Parietal lobe (tissue), 2 donors: ENCODE results near the gene SPON1. TPM values are rescaled to one million over a fixed set of nuclear protein-coding genes. Genes with fewer than 3 reads are reported as not detected.

ENCODE experiments used
- small RNA-seq: library from RNA; depleted of rRNA; stranded (forward); fragments of <200 nt; gene quantifications from one replicate; pipeline ENCODE3, GENCODE V24; 2014; ENCODE audit warnings: low replicate concordance
- total RNA-seq: library from RNA; depleted of rRNA; stranded (reverse); fragments of >200 nt; gene quantifications from one replicate; pipeline ENCODE4 v1.2.3, GENCODE V29; 2014

Gene SPON1
- total RNA-seq = 53.5 TPM

DNA sequence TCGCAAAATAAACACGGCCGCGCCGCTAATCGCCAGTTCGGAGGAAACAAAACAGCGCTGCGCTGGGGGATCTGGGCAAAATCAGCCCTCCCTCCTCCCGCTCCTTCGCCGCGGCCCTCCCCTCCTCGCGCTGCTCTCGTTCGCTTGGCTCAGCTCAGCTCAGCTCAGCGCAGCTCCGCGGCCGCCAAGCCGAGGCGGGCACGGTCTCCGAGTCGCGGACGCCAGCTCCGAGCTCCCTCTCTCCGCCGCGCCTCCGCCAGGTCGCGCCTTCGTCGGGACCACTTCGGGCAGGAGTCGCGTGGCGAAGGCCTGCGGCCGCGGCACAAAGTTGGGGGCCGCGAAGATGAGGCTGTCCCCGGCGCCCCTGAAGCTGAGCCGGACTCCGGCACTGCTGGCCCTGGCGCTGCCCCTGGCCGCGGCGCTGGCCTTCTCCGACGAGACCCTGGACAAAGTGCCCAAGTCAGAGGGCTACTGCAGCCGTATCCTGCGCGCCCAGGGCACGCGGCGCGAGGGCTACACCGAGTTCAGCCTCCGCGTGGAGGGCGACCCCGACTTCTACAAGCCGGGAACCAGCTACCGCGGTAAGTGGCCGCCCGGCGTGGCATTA is at the start of gene SPON1:
Gene SPON1 (plus strand): TSS at position 162 of the 607 bp plus-strand sequence. CDS start 182 bp downstream, at position 344.

Small RNA genes lying within 50 kb of the gene (small RNA-seq; reads per million reads assigned to genes)
- not detected for gene RNA5SP332
